Sigmoid colon (tissue), 7 donors: ENCODE data around the gene LRRC45. TPM values are rescaled to one million over a fixed set of nuclear protein-coding genes. Genes with fewer than 3 reads are reported as not detected.
A peak's percentile ranks its signal among the peaks of the same experiment; 100 is the strongest.

Experiments used
- DNase-seq: peaks from one replicate; pipeline ENCODE4 v3.0.0-alpha.2; 2019
- H3K27ac ChIP-seq, 4 donors: fragments of 200-600 bp; sonication (generic); one replicate each; pipeline ENCODE4 v1.5.1; 2016 to 2019; ENCODE audit warnings: mild to moderate bottlenecking in 1 of 4
- H3K27me3 ChIP-seq, 3 donors: fragments of 200-600 bp; sonication (generic); one replicate each; pipeline ENCODE4 v1.5.1; 2019; ENCODE audit warnings: mild to moderate bottlenecking in 1 of 3
- H3K36me3 ChIP-seq, 4 donors: fragments of 200-600 bp; sonication (generic); one replicate each; pipeline ENCODE4 v1.5.1; 2016 to 2019
- H3K4me1 ChIP-seq, 4 donors: fragments of 200-600 bp; sonication (generic); one replicate each; pipeline ENCODE4 v1.5.1; 2017 to 2019
- H3K4me3 ChIP-seq, 4 donors: fragments of 200-600 bp; sonication (generic); one replicate each; pipeline ENCODE4 v1.5.1; 2017 to 2019; ENCODE audit warnings: mild to moderate bottlenecking in 2 of 4, moderate library complexity in 1 of 4
- H3K9me3 ChIP-seq, 4 donors: fragments of 200-600 bp in 3 of 4; sonication (generic) in 3 of 4; one replicate each; pipeline versions ENCODE4 v1.5.1 to v1.6.1; 2013 to 2019
- EP300 ChIP-seq, 4 donors: sonication (generic); formaldehyde crosslinking; IDR thresholded peaks; one replicate each; pipeline ENCODE4 v1.6.1; 2017; ENCODE audit warnings: antibody characterized with exemption in 4 of 4
- POLR2A ChIP-seq, 2 donors: fragments of 450-650 bp; IDR thresholded peaks; one replicate each; pipeline ENCODE4 v1.6.1; 2016; ENCODE audit warnings: antibody characterized with exemption in 2 of 2, mild to moderate bottlenecking in 2 of 2, moderate library complexity in 2 of 2
- POLR2AphosphoS5 ChIP-seq, 4 donors: sonication (generic); formaldehyde crosslinking; IDR thresholded peaks; one replicate each; pipeline ENCODE4 v1.6.1; 2017; ENCODE audit warnings: antibody characterized with exemption in 4 of 4
- WGBS, 2 donors: extraction: QIAGEN DNeasy Blood & Tissue Kit; methylation state at CpG; one replicate each; pipeline ENCODE4 v1.1.7; 2013; 5-methylcytosine and 5-hydroxymethylcytosine counted together
- intact Hi-C: fragments of 100-400 bp; cut with DNase I; formaldehyde crosslinking; loops from one replicate; pipeline ENCODE4 v1.15.1; 2023
- polyA plus RNA-seq, 3 donors: library from polyadenylated mRNA; stranded (reverse); fragments of 200-250 nt; gene quantifications; one replicate each; pipeline ENCODE4 v1.2.3, GENCODE V29; 2013
- total RNA-seq, 4 donors: library from RNA; depleted of rRNA; stranded (reverse); fragments of >200 nt; gene quantifications; one replicate each; pipeline ENCODE4 v1.1.0, GENCODE V29; 2016
- TF ChIP-seq, protein P1 (sequence below), 4 experiments: fragments of 450-650 bp in 3 of 4; fragments of 200-600 bp in 1 of 4; IDR thresholded peaks; one replicate each; pipeline ENCODE4 v1.5.1; 2016 to 2019; ENCODE audit warnings: antibody characterized with exemption in 4 of 4, mild to moderate bottlenecking in 3 of 4, moderate library complexity in 2 of 4
- donor health status: healthy with polysubstance abuse.
- donor health status: Bipolar disorder and iron deficiency.
- donor health status: healthy.

LRRC45 gene
- total and polyA plus RNA-seq, 7 donors, result 5.3 to 28.6 (median 6.7) TPM

DNA sequence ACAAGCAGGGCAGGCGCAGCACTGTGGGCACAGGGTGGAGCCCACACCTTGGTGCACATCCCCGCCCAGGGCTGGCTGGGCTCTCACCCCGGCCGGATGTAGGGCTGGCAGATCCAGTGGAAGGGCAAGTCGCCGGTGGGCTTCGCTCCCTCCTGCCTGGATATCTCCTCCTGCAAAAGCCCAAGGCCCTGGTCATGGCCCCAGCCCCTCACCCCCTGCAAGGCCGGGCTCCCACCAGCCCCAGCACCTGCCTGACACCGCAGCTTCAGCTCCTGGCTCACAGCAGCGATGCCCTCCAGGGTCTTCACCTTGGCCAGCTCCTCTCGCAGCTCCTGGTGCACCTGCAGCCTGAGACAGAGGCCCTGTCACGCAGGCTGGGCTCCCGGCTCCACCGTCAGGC is 37.5 kb downstream of the LRRC45 start:
- intact Hi-C loops, result no loop called here
- WGBS, 2 donors, result 88% methylated on average over 14 of the region's 14 CpGs
- H3K4me3 ChIP-seq, result no peak overlapping the region

DNA sequence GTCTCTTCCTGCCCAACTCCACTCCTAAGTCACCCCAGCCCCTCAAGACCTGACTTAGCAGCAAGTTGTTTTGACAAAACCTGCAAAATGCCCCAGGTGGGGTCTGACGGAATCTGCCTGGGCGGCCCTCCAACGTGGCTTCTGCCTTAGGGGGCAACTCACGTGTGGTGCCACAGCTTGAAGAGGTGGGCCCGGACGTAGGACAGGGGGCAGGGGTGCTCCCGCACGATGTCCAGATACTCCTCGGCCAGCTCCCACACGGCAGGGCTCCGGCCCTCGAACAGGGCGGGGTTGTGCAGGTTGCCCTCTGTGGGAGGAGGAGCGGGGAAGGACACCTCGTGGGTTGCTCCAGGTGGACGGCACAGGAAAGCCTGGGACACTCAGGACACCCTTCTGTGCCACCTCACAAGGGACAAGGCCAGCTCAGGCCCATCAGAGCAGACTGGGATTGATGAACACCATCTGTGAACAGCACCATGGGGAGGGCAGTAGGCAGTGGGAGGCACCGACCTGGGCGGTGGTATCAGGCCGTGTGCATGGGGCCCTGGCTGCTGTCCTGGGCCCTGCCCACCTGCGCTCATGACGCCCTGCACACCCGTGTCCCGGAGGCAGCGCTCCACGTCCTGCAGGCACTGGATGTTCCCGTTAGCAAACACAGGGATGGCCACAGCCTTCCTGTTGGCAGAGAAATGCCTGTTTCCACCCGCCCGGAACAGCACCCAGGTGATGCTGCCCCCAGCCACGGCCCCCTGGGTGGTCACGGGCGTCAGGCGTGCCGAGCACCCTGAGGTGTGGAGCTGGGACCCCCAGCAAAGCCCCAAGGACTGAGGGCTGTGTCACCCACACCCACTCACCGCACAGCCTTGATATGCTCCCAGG is 38.2 kb downstream of the LRRC45 start:
- Histone ChIP-seq H3K27ac (no peak overlapping the region), H3K36me3 (peaks cover 27 to 78% (median 31%) of the 10 kb centered on the region in 4 donors), H3K27me3 (no peaks in the 10 kb centered on the region), H3K9me3 (no peaks in the 10 kb centered on the region), H3K4me3 (no peak overlapping the region), H3K4me1 (peaks cover 0 to 26% (median 22%) of the 10 kb centered on the region in 4 donors)
- intact Hi-C loops, result no loop called here
- no peak for DNase-seq
- TF ChIP-seq, protein P1, sequence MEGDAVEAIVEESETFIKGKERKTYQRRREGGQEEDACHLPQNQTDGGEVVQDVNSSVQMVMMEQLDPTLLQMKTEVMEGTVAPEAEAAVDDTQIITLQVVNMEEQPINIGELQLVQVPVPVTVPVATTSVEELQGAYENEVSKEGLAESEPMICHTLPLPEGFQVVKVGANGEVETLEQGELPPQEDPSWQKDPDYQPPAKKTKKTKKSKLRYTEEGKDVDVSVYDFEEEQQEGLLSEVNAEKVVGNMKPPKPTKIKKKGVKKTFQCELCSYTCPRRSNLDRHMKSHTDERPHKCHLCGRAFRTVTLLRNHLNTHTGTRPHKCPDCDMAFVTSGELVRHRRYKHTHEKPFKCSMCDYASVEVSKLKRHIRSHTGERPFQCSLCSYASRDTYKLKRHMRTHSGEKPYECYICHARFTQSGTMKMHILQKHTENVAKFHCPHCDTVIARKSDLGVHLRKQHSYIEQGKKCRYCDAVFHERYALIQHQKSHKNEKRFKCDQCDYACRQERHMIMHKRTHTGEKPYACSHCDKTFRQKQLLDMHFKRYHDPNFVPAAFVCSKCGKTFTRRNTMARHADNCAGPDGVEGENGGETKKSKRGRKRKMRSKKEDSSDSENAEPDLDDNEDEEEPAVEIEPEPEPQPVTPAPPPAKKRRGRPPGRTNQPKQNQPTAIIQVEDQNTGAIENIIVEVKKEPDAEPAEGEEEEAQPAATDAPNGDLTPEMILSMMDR (IDR thresholded peaks at IDR 0.05), result no peak
- peak in 1 of 4 donors; percentile 9 for TF ChIP-seq POLR2AphosphoS5 (IDR thresholded peaks at IDR 0.05)
- WGBS, 2 donors, result 88 to 92% methylated on average over 34 of the region's 34 CpGs

More for the DNA sequence above, 37.5 kb downstream of the LRRC45 start:
- Histone ChIP-seq H3K4me1 (peaks cover 0 to 20% (median 16%) of the 10 kb centered on the region in 4 donors), H3K27me3 (no peaks in the 10 kb centered on the region), H3K27ac (no peak overlapping the region), H3K36me3 (peaks cover 28 to 84% (median 36%) of the 10 kb centered on the region in 4 donors), H3K9me3 (no peaks in the 10 kb centered on the region)
- no peak for DNase-seq
- TF ChIP-seq POLR2AphosphoS5 (IDR thresholded peaks at IDR 0.05) (peak in 1 of 4 donors; percentile 5), POLR2A (IDR thresholded peaks at IDR 0.05) (no peak), EP300 (IDR thresholded peaks at IDR 0.05) (no peak)
- TF ChIP-seq, protein P1 (IDR thresholded peaks at IDR 0.05), result no peak

DNA sequence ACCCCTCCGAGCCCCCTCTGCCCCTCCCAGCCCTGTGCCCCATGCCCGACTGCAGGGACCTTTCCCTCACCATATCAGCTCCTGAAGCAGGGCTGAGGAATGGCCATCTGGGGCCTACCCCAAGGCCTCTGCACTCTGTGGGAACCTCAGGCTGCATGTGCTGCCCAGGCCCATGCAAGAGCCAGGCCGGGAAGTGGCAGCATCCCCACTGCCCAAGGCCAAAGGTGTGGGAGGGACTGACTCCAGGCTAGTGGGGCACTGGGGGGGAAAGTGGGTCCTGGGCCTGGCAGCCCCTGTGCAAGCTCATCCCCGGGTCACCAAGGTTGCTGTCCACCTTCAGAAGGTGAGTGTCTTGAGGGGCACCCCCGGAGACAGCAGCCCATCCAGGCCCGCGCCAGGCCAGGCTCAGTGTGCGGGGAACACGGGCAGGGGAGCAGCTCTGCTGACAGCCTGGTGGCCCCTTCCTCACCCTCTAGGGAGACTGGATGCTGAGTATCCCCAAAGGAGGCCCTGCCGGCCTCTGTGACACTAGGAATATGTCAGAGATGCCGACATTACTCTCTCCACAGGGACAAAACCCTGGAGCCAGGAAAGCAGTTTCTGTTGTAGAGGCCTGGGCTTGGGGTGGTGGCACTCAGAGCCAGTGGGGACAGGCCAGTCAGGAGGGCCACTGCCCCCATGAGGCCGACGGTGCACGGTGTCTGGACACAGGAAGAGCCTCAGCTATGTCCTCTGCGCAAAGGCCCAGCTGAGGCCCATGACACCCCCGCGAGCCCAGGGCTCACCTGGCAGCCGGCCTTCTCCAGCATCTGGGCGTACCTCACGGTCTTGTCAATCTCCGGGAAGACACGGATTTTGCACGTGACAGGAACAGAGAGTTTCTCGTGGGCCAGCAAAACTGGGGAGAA is 39.2 kb downstream of the LRRC45 start:
- H3K27me3 ChIP-seq, result no peaks in the 10 kb centered on the region
- H3K9me3 ChIP-seq, result no peaks in the 10 kb centered on the region
- intact Hi-C loops, result no loop called here
- peaks cover 0 to 30% (median 25%) of the 10 kb centered on the region in 4 donors for H3K4me1 ChIP-seq
- no peak for DNase-seq
- H3K36me3 ChIP-seq, result peaks cover 16 to 67% (median 24%) of the 10 kb centered on the region in 4 donors
- TF ChIP-seq POLR2AphosphoS5 (IDR thresholded peaks at IDR 0.05) (no peak), EP300 (IDR thresholded peaks at IDR 0.05) (no peak), POLR2A (IDR thresholded peaks at IDR 0.05) (no peak)
- TF ChIP-seq, protein P1 (IDR thresholded peaks at IDR 0.05), result no peak
- H3K4me3 ChIP-seq, result no peak overlapping the region
- H3K27ac ChIP-seq, result no peak overlapping the region
- 87 to 91% methylated on average over 24 of the region's 24 CpGs for WGBS, 2 donors

DNA sequence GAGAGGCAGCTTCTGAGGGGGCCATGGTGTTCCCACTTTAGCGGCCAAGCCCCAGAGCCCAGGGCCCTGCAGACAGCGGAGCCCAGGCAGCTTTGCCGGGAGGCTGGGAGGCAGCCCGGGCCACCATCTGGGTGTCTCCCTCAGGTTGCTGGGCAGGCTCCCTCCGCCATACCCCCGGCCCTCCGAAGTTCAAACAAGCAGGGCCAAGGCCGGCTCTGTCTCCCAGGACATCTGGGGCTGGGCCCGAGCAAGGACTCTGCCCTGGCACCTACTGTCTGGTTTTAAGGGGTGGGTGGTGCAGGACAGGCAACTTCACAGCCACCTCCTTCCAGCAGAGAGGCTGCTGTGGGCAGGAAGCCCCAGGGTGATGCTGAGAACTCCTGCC is 39.9 kb downstream of the LRRC45 start:
- Histone ChIP-seq H3K4me3 (no peak overlapping the region), H3K4me1 (peaks cover 0 to 30% (median 25%) of the 10 kb centered on the region in 4 donors), H3K27ac (no peak overlapping the region), H3K9me3 (no peaks in the 10 kb centered on the region), H3K36me3 (peaks cover 10 to 61% (median 21%) of the 10 kb centered on the region in 4 donors), H3K27me3 (no peaks in the 10 kb centered on the region)
- TF ChIP-seq POLR2A (IDR thresholded peaks at IDR 0.05), result no peak
- TF ChIP-seq EP300 (IDR thresholded peaks at IDR 0.05), result no peak
- TF ChIP-seq, protein P1 (IDR thresholded peaks at IDR 0.05), result no peak
- no peak for TF ChIP-seq POLR2AphosphoS5 (IDR thresholded peaks at IDR 0.05)
- no peak for DNase-seq
- intact Hi-C loops, result no loop called here
- 93 to 96% methylated on average over 9 of the region's 9 CpGs for WGBS, 2 donors
